ENCODE results near the gene DLG3. TPM values are rescaled to one million over a fixed set of nuclear protein-coding genes. Genes with fewer than 3 reads are reported as not detected.

DLG3 gene
- total and polyA plus RNA-seq, 10 of the 15 experiments (the other 5 are each of a cell fraction or from before 2014, with no cell fraction given): 1.3 to 32.2 (median 3.9) TPM

GRCh38 chrX:70470850-70471289 is 26.2 kb downstream of the DLG3 start (continued):
- TF ChIP-seq PKNOX1 (IDR thresholded peaks at IDR 0.05): no peak
- TF ChIP-seq, protein P1, sequence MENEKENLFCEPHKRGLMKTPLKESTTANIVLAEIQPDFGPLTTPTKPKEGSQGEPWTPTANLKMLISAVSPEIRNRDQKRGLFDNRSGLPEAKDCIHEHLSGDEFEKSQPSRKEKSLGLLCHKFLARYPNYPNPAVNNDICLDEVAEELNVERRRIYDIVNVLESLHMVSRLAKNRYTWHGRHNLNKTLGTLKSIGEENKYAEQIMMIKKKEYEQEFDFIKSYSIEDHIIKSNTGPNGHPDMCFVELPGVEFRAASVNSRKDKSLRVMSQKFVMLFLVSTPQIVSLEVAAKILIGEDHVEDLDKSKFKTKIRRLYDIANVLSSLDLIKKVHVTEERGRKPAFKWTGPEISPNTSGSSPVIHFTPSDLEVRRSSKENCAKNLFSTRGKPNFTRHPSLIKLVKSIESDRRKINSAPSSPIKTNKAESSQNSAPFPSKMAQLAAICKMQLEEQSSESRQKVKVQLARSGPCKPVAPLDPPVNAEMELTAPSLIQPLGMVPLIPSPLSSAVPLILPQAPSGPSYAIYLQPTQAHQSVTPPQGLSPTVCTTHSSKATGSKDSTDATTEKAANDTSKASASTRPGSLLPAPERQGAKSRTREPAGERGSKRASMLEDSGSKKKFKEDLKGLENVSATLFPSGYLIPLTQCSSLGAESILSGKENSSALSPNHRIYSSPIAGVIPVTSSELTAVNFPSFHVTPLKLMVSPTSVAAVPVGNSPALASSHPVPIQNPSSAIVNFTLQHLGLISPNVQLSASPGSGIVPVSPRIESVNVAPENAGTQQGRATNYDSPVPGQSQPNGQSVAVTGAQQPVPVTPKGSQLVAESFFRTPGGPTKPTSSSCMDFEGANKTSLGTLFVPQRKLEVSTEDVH (IDR thresholded peaks at IDR 0.05; ENCODE audit: low read depth, partially characterized antibody): no peak
- peak; percentile 93 for TF ChIP-seq RUNX3 (IDR thresholded peaks at IDR 0.05; ENCODE audit: low read length)
- no peak for TF ChIP-seq BCLAF1 (IDR thresholded peaks at IDR 0.05)
- no peak for TF ChIP-seq HCFC1 (IDR thresholded peaks at IDR 0.05; ENCODE audit: low read length)
- no peak for TF ChIP-seq STAT1 (conservative IDR thresholded peaks at IDR 0.05)
- TF ChIP-seq POU2F2 (IDR thresholded peaks at IDR 0.05; ENCODE audit: borderline replicate concordance, low read depth, low read length): no peak
- TF ChIP-seq REST (IDR thresholded peaks at IDR 0.05; ENCODE audit: low read depth, low read length): no peak
- TF ChIP-seq RFX5 (IDR thresholded peaks at IDR 0.05; ENCODE audit: low read depth, low read length): no peak
- TF ChIP-seq NRF1 (conservative IDR thresholded peaks at IDR 0.05; ENCODE audit: low read depth, low read length): no peak
- no peak for TF ChIP-seq KLF5 (IDR thresholded peaks at IDR 0.05; ENCODE audit: partially characterized antibody)
- TF ChIP-seq NR2C1 (IDR thresholded peaks at IDR 0.05): no peak
- no peak for TF ChIP-seq NFYB (IDR thresholded peaks at IDR 0.05; ENCODE audit: insufficient read depth, low read depth, low read length)
- TF ChIP-seq PRDM15 (CRISPR knock-in tag; IDR thresholded peaks at IDR 0.05): no peak
- TF ChIP-seq BHLHE40 (IDR thresholded peaks at IDR 0.05; ENCODE audit: borderline replicate concordance in 1 of 2, low read depth in 2 of 2, low read length in 1 of 2): no peak
